Measurements from ENCODE around the gene BRIP1. TPM values are rescaled to one million over a fixed set of nuclear protein-coding genes. Genes with fewer than 3 reads are reported as not detected.
A peak's percentile ranks its signal among the peaks of the same experiment; 100 is the strongest.

The BRIP1 gene
- total RNA-seq, 1 donor = 6.2 TPM

DNA sequence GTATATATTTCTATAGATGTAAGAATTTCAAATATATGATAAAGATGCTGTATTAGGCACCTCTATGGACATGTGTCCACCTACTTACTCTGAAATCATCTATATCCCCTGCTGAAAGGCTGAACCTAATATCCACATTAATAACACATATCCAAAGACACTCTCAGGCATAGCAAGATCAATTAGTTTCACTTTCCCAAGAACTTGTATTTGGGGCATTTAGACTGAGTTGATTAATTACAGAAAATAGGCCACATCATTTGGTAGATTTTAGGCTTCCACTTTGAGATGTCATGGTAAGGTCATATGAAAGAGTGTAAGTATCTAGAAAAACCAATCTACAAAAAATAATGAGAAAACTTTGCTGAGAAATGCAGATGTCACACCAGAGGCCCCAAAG is 45.1 kb downstream of the BRIP1 start:
- Histone ChIP-seq H2AFZ (ENCODE audit: low read length) (peak overlapping the region; percentile 36), H3K4me3 (ENCODE audit: insufficient read depth, low read length) (no peak overlapping the region), H3K36me3 (ENCODE audit: insufficient read depth, low read length) (no peaks in the 10 kb centered on the region), H3K27me3 (ENCODE audit: insufficient read depth, low read length) (no peaks in the 10 kb centered on the region), H3K4me2 (ENCODE audit: insufficient read depth, low read length) (peak overlapping the region; percentile 52), H3K27ac (ENCODE audit: low read depth, low read length) (no peak overlapping the region), H3K79me2 (ENCODE audit: insufficient read depth, low read length) (no peaks in the 10 kb centered on the region), H3K9me3 (ENCODE audit: low read depth, low read length) (no peaks in the 10 kb centered on the region), H4K20me1 (ENCODE audit: insufficient read depth, low read length) (no peaks in the 10 kb centered on the region), H3K4me1 (ENCODE audit: insufficient read depth, low read length) (peaks cover 3% of the 10 kb centered on the region)
- TF ChIP-seq, protein P1, sequence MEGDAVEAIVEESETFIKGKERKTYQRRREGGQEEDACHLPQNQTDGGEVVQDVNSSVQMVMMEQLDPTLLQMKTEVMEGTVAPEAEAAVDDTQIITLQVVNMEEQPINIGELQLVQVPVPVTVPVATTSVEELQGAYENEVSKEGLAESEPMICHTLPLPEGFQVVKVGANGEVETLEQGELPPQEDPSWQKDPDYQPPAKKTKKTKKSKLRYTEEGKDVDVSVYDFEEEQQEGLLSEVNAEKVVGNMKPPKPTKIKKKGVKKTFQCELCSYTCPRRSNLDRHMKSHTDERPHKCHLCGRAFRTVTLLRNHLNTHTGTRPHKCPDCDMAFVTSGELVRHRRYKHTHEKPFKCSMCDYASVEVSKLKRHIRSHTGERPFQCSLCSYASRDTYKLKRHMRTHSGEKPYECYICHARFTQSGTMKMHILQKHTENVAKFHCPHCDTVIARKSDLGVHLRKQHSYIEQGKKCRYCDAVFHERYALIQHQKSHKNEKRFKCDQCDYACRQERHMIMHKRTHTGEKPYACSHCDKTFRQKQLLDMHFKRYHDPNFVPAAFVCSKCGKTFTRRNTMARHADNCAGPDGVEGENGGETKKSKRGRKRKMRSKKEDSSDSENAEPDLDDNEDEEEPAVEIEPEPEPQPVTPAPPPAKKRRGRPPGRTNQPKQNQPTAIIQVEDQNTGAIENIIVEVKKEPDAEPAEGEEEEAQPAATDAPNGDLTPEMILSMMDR (IDR thresholded peaks at IDR 0.05; ENCODE audit: extremely low read depth, low read depth, low read length) = no peak
- DNase-seq (ENCODE audit: insufficient read length, low spot score, missing footprints) = no peak

DNA sequence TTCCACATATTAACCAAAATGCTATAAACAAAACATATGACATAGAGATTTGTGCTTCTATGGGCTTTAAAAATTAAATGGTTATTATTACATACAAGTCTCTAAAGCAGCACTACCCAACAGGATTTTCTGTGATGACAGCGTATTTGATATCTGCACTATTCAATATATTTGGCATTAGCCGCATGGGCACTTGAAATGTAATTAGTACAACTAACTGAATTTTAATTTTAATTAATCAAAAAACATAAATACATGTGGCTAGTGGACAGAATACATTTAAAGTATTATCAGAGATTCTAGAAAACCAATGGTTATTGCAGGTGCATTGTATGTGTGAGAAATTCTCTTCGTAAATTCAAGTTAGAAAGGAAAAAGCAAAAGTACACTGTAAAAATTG is 45.9 kb downstream of the BRIP1 start:
- H3K79me2 ChIP-seq (ENCODE audit: insufficient read depth, low read length) = no peaks in the 10 kb centered on the region
- H4K20me1 ChIP-seq (ENCODE audit: insufficient read depth, low read length) = no peaks in the 10 kb centered on the region
- no peak overlapping the region for H3K4me2 ChIP-seq (ENCODE audit: insufficient read depth, low read length)
- H3K27me3 ChIP-seq (ENCODE audit: insufficient read depth, low read length) = no peaks in the 10 kb centered on the region
- no peak overlapping the region for H2AFZ ChIP-seq (ENCODE audit: low read length)
- no peak for DNase-seq (ENCODE audit: insufficient read length, low spot score, missing footprints)
- TF ChIP-seq, protein P1 (IDR thresholded peaks at IDR 0.05; ENCODE audit: extremely low read depth, low read depth, low read length) = no peak
- H3K9me3 ChIP-seq (ENCODE audit: low read depth, low read length) = no peaks in the 10 kb centered on the region
- H3K4me1 ChIP-seq (ENCODE audit: insufficient read depth, low read length) = peaks cover 9% of the 10 kb centered on the region
- H3K36me3 ChIP-seq (ENCODE audit: insufficient read depth, low read length) = no peaks in the 10 kb centered on the region
- no peak overlapping the region for H3K27ac ChIP-seq (ENCODE audit: low read depth, low read length)
- H3K4me3 ChIP-seq (ENCODE audit: insufficient read depth, low read length) = no peak overlapping the region

DNA sequence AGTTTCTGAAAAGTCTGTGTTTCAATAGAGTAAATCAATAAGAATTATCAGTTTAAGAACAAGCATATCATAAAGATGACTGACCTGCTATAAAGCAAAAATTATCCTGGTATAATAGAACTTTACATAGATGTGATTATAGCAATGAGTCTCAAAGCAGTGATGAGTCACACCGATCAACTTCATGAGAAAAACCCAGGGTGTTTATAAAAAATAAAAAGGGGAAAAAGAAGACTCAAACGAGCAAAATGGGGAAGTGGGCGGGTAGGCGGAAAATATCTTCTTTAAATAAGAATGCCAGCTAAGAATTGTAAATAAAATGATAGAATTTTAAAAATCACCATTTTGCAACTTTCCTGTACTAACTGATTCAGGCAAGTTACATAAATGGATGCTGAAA is 46.8 kb downstream of the BRIP1 start:
- H4K20me1 ChIP-seq (ENCODE audit: insufficient read depth, low read length) = no peaks in the 10 kb centered on the region
- H3K4me3 ChIP-seq (ENCODE audit: insufficient read depth, low read length) = no peak overlapping the region
- H3K9me3 ChIP-seq (ENCODE audit: low read depth, low read length) = no peaks in the 10 kb centered on the region
- no peaks in the 10 kb centered on the region for H3K27me3 ChIP-seq (ENCODE audit: insufficient read depth, low read length)
- DNase-seq (ENCODE audit: insufficient read length, low spot score, missing footprints) = no peak
- peaks cover 9% of the 10 kb centered on the region for H3K4me1 ChIP-seq (ENCODE audit: insufficient read depth, low read length)
- TF ChIP-seq, protein P1 (IDR thresholded peaks at IDR 0.05; ENCODE audit: extremely low read depth, low read depth, low read length) = no peak
- H3K27ac ChIP-seq (ENCODE audit: low read depth, low read length) = no peak overlapping the region
- no peaks in the 10 kb centered on the region for H3K79me2 ChIP-seq (ENCODE audit: insufficient read depth, low read length)
- H2AFZ ChIP-seq (ENCODE audit: low read length) = no peak overlapping the region
- no peaks in the 10 kb centered on the region for H3K36me3 ChIP-seq (ENCODE audit: insufficient read depth, low read length)
- H3K4me2 ChIP-seq (ENCODE audit: insufficient read depth, low read length) = no peak overlapping the region

DNA sequence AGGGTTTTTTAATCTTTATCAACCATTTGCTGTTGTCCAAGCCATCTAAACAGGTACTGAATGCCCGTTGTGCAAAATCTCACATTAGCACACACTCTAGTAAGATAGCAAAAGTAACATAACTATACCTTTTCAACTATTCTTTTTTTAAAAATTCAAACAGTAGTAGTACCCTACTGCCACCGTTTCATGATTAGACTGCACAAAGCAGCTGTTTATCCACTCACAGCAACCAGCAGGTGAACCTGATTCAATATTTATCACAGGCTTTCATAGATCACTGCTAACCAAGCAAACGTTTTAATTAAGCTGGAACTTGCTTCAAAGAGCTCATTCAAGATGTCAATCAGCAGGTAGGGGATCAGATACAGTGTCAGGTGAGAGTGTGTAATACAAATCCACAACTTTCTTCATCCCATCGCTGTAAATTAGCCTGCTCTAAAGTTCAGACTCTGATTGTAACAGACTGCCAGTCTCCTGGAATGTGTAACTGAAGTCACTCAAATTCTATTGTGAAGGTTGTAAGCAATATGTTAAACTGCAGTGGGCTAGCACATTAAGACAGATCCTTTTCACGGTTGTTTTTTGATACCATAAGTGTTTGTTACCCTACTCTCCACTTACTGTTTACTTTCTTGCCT is 47.3 kb downstream of the BRIP1 start:
- Histone ChIP-seq H3K36me3 (ENCODE audit: insufficient read depth, low read length) (no peaks in the 10 kb centered on the region), H3K27me3 (ENCODE audit: insufficient read depth, low read length) (no peaks in the 10 kb centered on the region), H3K79me2 (ENCODE audit: insufficient read depth, low read length) (no peaks in the 10 kb centered on the region), H3K9me3 (ENCODE audit: low read depth, low read length) (no peaks in the 10 kb centered on the region), H4K20me1 (ENCODE audit: insufficient read depth, low read length) (no peaks in the 10 kb centered on the region), H3K4me2 (ENCODE audit: insufficient read depth, low read length) (no peak overlapping the region), H2AFZ (ENCODE audit: low read length) (peak overlapping the region; percentile 20), H3K27ac (ENCODE audit: low read depth, low read length) (no peak overlapping the region), H3K4me3 (ENCODE audit: insufficient read depth, low read length) (no peak overlapping the region), H3K4me1 (ENCODE audit: insufficient read depth, low read length) (peaks cover 9% of the 10 kb centered on the region)
- DNase-seq (ENCODE audit: insufficient read length, low spot score, missing footprints) = no peak
- TF ChIP-seq, protein P1 (IDR thresholded peaks at IDR 0.05; ENCODE audit: extremely low read depth, low read depth, low read length) = no peak
